HepG2 (cell line): ENCODE data around the gene PAEP. TPM values are rescaled to one million over a fixed set of nuclear protein-coding genes. Genes with fewer than 3 reads are reported as not detected.

Experiments
- ATAC-seq: fragments of 200-7000 bp; cut with Tn5 transposase; 3 replicates; pipeline ENCODE4 v1.9.1; 2020; ENCODE audit warnings: mild to moderate bottlenecking, moderate library complexity
- BruUV-seq: library from RNA; stranded (reverse); fragments of 400-500 nt; replicated peaks from 2 replicates; lab custom pipeline; 2021; lab: Mats Ljungman, UMichigan
- CTCF ChIA-PET: fragments of 300-600 bp; formaldehyde crosslinking; extraction: SDS; loops from one replicate; lab custom pipeline; 2021; ENCODE audit warnings: low total read pairs, inconsistent platforms, low intra/inter-chr PET ratio; lab: Yijun Ruan, JAX
- POLR2A ChIA-PET: fragments of 350-600 bp; sonication (Branson Sonifier 250); formaldehyde crosslinking; loops from one replicate; lab custom pipeline; 2020; ENCODE audit warnings: antibody characterized with exemption, inconsistent platforms; lab: Yijun Ruan, JAX
- DNase-seq: peaks from one replicate; pipeline ENCODE4 v3.0.0-alpha.2; 2015; ENCODE audit warnings: low spot score
- FAIRE-seq: peaks from 3 replicates; lab custom pipeline; 2011; peaks lifted over from hg19 to GRCh38; lab: Jason Lieb, UNC
- H2AFZ ChIP-seq: one replicate; pipeline ENCODE4 v1.6.1; 2011; ENCODE audit warnings: low read length, inconsistent platforms
- H3K27ac ChIP-seq: fragments of 300-600 bp; 3 replicates; pipeline ENCODE4 v1.8.0; 2011; ENCODE audit warnings: mixed run types, mild to moderate bottlenecking, mixed read lengths, low read length, inconsistent platforms; ENCODE audit not compliant: insufficient read depth; ENCODE audit errors: extremely low read length
- H3K27me3 ChIP-seq, 2 experiments: fragments of 200-600 bp in 1 of 2; 2 replicates in 1 of 2; 3 replicates in 1 of 2; pipeline versions ENCODE4 v1.6.0 to v1.8.0; 2011; ENCODE audit warnings: low read length in 2 of 2, mild to moderate bottlenecking in 2 of 2, moderate library complexity in 2 of 2, inconsistent platforms in 1 of 2; ENCODE audit not compliant: insufficient read depth in 2 of 2, control insufficient read depth in 1 of 2
- H3K36me3 ChIP-seq, 2 experiments: fragments of 200-600 bp in 1 of 2; replicated peaks in 1 of 2; 2 replicates in 1 of 2; 3 replicates in 1 of 2; pipeline versions ENCODE4 v1.5.1 to v1.8.0; 2011; ENCODE audit warnings: low read length in 2 of 2, inconsistent platforms in 1 of 2; ENCODE audit not compliant: insufficient read depth in 2 of 2, control insufficient read depth in 1 of 2
- H3K4me1 ChIP-seq: 2 replicates; pipeline ENCODE4 v1.5.1; 2012; ENCODE audit warnings: low read length, inconsistent platforms; ENCODE audit not compliant: insufficient read depth
- H3K4me2 ChIP-seq: 2 replicates; pipeline ENCODE4 v1.6.0; 2011; ENCODE audit warnings: low read depth, low read length, inconsistent platforms
- H3K4me3 ChIP-seq, 3 experiments: fragments of 200-600 bp in 1 of 3; sonication (generic), shearing (Covaris generic) in 1 of 3; replicated peaks in 1 of 3; 2 replicates each; pipeline ENCODE4 v1.5.1; 2011 to 2016; ENCODE audit warnings: low read length in 3 of 3, inconsistent platforms in 2 of 3, low read depth in 2 of 3, mild to moderate bottlenecking in 2 of 3, control low read depth in 1 of 3, mixed read lengths in 1 of 3; ENCODE audit not compliant: insufficient read depth in 1 of 3
- H3K79me2 ChIP-seq: one replicate; pipeline ENCODE4 v1.6.1; 2011; ENCODE audit warnings: low read length, inconsistent platforms; ENCODE audit not compliant: insufficient read depth
- H3K9ac ChIP-seq: 2 replicates; pipeline ENCODE4 v1.6.0; 2011; ENCODE audit warnings: mild to moderate bottlenecking, low read depth, low read length, inconsistent platforms; ENCODE audit not compliant: insufficient read depth
- H3K9me3 ChIP-seq: 2 replicates; pipeline ENCODE4 v1.5.1; 2012; ENCODE audit warnings: mild to moderate bottlenecking, low read length
- H4K20me1 ChIP-seq: 2 replicates; pipeline ENCODE4 v1.6.0; 2011; ENCODE audit warnings: inconsistent platforms, mild to moderate bottlenecking, low read length, moderate library complexity; ENCODE audit not compliant: insufficient read depth
- EP300 ChIP-seq, 3 experiments: sonication (generic) in 1 of 3; formaldehyde crosslinking in 1 of 3; IDR thresholded peaks; 2 replicates each; pipeline versions ENCODE4 v1.5.1 to v1.6.1; 2011 to 2020; ENCODE audit warnings: low read depth in 2 of 3, low read length in 2 of 3, borderline replicate concordance in 1 of 3, improper control_type of control experiment in 1 of 3, mild to moderate bottlenecking in 1 of 3, missing genetic modification reagents in 1 of 3, moderate library complexity in 1 of 3
- ERF ChIP-seq: IDR thresholded peaks from 2 replicates; pipeline ENCODE4 v1.6.1; 2018; ENCODE audit warnings: missing biosample characterization, missing genetic modification reagents
- FOXP1 ChIP-seq, 2 experiments: fragments of 450-650 bp in 1 of 2; IDR thresholded peaks; 2 replicates each; pipeline ENCODE4 v1.6.1; 2017 to 2018; ENCODE audit warnings: antibody characterized with exemption in 1 of 2
- GTF2F1 ChIP-seq: fragments of 150-350 bp; IDR thresholded peaks from 2 replicates; pipeline ENCODE4 v1.6.1; 2014; ENCODE audit warnings: low read length
- MATR3 ChIP-seq: sonication (generic); formaldehyde crosslinking; IDR thresholded peaks from 2 replicates; pipeline ENCODE4 v1.4.0; 2020; ENCODE audit warnings: missing genetic modification reagents
- MAZ ChIP-seq, 2 experiments: sonication (generic) in 1 of 2; formaldehyde crosslinking in 1 of 2; IDR thresholded peaks; 2 replicates each; pipeline versions ENCODE4 v1.5.0 to v1.6.1; 2012 to 2020; ENCODE audit warnings: low read depth in 2 of 2, mild to moderate bottlenecking in 2 of 2, borderline replicate concordance in 1 of 2, improper control_type of control experiment in 1 of 2, low read length in 1 of 2, missing genetic modification reagents in 1 of 2, moderate library complexity in 1 of 2
- MTA1 ChIP-seq: sonication (generic); formaldehyde crosslinking; IDR thresholded peaks from 2 replicates; pipeline ENCODE4 v1.4.0; 2020; ENCODE audit warnings: missing genetic modification reagents, mild to moderate bottlenecking, borderline replicate concordance
- SNAI1 ChIP-seq: sonication (generic); formaldehyde crosslinking; IDR thresholded peaks from 2 replicates; pipeline ENCODE4 v1.5.0; 2020; ENCODE audit warnings: mild to moderate bottlenecking, missing genetic modification reagents, borderline replicate concordance
- ZC3H4 ChIP-seq: sonication (generic); formaldehyde crosslinking; IDR thresholded peaks from 2 replicates; pipeline ENCODE4 v1.4.0; 2020; ENCODE audit warnings: missing genetic modification reagents, borderline replicate concordance
- ZNF205 ChIP-seq: IDR thresholded peaks from 2 replicates; pipeline ENCODE4 v1.6.1; 2018; ENCODE audit warnings: missing biosample characterization, missing genetic modification reagents
- ZNF558 ChIP-seq: sonication (generic); formaldehyde crosslinking; IDR thresholded peaks from 2 replicates; pipeline ENCODE4 v1.9.0; 2022; ENCODE audit warnings: mild to moderate bottlenecking, missing genetic modification reagents, borderline replicate concordance
- ZNF562 ChIP-seq: sonication (generic); formaldehyde crosslinking; IDR thresholded peaks from 2 replicates; pipeline ENCODE4 v1.8.0; 2022; ENCODE audit warnings: missing genetic modification reagents, borderline replicate concordance
- WGBS: methylation state at CpG from one replicate; pipeline ENCODE4 v1.1.6; 2017; ENCODE audit warnings: low lambda C conversion rate; 5-methylcytosine and 5-hydroxymethylcytosine counted together
- in situ Hi-C: cut with HindIII; loops from 2 replicates; pipeline ENCODE4 v1.10.0; 2017; ENCODE audit warnings: low pct_unique_long_range_greater_than_20kb; ENCODE audit not compliant: extremely low pct_ligation_motif_present
- intact Hi-C: fragments of 100-400 bp; cut with micrococcal nuclease; formaldehyde crosslinking; loops from one replicate; pipeline ENCODE4 v1.10.0; 2022; ENCODE audit not compliant: unreplicated experiment
- polyA plus RNA-seq, 8 experiments: library from polyadenylated mRNA; depleted of rRNA in 3 of 8; stranded (reverse) in 7 of 8; unstranded in 1 of 8; fragments of >200 nt; fragmentation: Illumina TruSeq in 4 of 8; extraction: Trizol in 4 of 8; gene quantifications; 2 replicates each; pipeline versions ENCODE4 v1.2.1 to v1.2.3, GENCODE V29; 2011 to 2016; ENCODE audit warnings: low read depth in 4 of 8, missing spikeins in 1 of 8, mixed read lengths in 1 of 8; ENCODE audit not compliant: insufficient read depth in 1 of 8
- total RNA-seq, 5 experiments: library from RNA; depleted of rRNA; stranded (reverse); fragments of >200 nt; fragmentation: Illumina TruSeq; extraction: Trizol; gene quantifications; 2 replicates each; pipeline ENCODE4 v1.2.3, GENCODE V29; 2016; ENCODE audit warnings: low read depth in 1 of 5
- TF ChIP-seq, protein P1 (sequence below): sonication (generic); formaldehyde crosslinking; IDR thresholded peaks from 2 replicates; pipeline ENCODE4 v1.4.0; 2020; ENCODE audit warnings: missing genetic modification reagents
- TF ChIP-seq, protein P2 (sequence below): sonication (generic); formaldehyde crosslinking; IDR thresholded peaks from 2 replicates; pipeline ENCODE4 v1.5.1; 2020; ENCODE audit warnings: missing genetic modification reagents, mild to moderate bottlenecking, borderline replicate concordance

PAEP gene
- total and polyA plus RNA-seq, 2 of the 13 experiments (the other 11 are each of a cell fraction or from before 2014, with no cell fraction given): 0.75 to 10.8 TPM

DNA sequence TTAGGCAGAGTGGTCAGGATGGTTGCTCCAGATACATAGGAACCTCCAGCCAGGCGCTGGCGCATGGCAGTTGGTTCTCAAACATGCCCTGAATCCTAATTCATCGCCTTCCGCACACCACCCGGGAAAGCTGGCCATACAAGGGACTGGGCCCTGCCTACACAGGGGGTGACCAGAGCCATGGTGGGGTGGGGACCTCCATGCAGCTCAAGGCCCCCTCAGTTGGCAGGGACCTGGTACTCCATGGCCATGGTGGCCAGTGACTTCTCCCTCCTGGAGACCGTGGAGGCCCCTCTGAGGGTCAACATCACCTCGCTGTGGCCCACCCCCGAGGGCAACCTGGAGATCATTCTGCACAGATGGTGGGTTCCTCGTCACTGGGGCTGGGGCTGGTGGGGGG lies 26.8 kb downstream of the PAEP start:
- ATAC-seq: no peak
- DNase-seq: no peak
- Histone ChIP-seq H3K9me3 (no peaks in the 10 kb centered on the region), H3K36me3 (no peaks in the 10 kb centered on the region), H3K79me2 (no peaks in the 10 kb centered on the region), H2AFZ (no peak overlapping the region), H4K20me1 (no peaks in the 10 kb centered on the region), H3K4me3 (no peak overlapping the region), H3K27ac (no peak overlapping the region), H3K9ac (no peak overlapping the region), H3K27me3 (peaks cover 4 to 47% of the 10 kb centered on the region in 2 experiments; a peak in 4 of 5 replicates), H3K4me1 (no peaks in the 10 kb centered on the region), H3K4me2 (no peak overlapping the region)
- in situ Hi-C loops: no loop called here
- POLR2A ChIA-PET: no interaction called here
- intact Hi-C loops: no loop called here
- no peak for FAIRE-seq
- CTCF ChIA-PET: no interaction called here
- TF ChIP-seq GTF2F1 (no peak), ZNF558 (CRISPR knock-in tag) (no peak), SNAI1 (no peak), FOXP1 (IDR thresholded peaks at IDR 0.05) (no peak), FOXP1 (CRISPR knock-in tag; IDR thresholded peaks at IDR 0.05) (no peak), ZNF562 (no peak), MTA1 (CRISPR knock-in tag) (no peak), MATR3 (CRISPR knock-in tag) (no peak), ERF (CRISPR knock-in tag) (no peak), ZNF205 (CRISPR knock-in tag) (no peak), ZC3H4 (CRISPR knock-in tag) (no peak), EP300 (IDR thresholded peaks at IDR 0.05; ENCODE audit: low read depth in 2 of 2, low read length in 2 of 2) (no peak), EP300 (CRISPR knock-in tag; IDR thresholded peaks at IDR 0.05; ENCODE audit: borderline replicate concordance) (no peak), MAZ (IDR thresholded peaks at IDR 0.05; ENCODE audit: borderline replicate concordance, low read depth, low read length) (no peak), MAZ (CRISPR knock-in tag; IDR thresholded peaks at IDR 0.05; ENCODE audit: low read depth) (no peak)
- TF ChIP-seq, protein P1, sequence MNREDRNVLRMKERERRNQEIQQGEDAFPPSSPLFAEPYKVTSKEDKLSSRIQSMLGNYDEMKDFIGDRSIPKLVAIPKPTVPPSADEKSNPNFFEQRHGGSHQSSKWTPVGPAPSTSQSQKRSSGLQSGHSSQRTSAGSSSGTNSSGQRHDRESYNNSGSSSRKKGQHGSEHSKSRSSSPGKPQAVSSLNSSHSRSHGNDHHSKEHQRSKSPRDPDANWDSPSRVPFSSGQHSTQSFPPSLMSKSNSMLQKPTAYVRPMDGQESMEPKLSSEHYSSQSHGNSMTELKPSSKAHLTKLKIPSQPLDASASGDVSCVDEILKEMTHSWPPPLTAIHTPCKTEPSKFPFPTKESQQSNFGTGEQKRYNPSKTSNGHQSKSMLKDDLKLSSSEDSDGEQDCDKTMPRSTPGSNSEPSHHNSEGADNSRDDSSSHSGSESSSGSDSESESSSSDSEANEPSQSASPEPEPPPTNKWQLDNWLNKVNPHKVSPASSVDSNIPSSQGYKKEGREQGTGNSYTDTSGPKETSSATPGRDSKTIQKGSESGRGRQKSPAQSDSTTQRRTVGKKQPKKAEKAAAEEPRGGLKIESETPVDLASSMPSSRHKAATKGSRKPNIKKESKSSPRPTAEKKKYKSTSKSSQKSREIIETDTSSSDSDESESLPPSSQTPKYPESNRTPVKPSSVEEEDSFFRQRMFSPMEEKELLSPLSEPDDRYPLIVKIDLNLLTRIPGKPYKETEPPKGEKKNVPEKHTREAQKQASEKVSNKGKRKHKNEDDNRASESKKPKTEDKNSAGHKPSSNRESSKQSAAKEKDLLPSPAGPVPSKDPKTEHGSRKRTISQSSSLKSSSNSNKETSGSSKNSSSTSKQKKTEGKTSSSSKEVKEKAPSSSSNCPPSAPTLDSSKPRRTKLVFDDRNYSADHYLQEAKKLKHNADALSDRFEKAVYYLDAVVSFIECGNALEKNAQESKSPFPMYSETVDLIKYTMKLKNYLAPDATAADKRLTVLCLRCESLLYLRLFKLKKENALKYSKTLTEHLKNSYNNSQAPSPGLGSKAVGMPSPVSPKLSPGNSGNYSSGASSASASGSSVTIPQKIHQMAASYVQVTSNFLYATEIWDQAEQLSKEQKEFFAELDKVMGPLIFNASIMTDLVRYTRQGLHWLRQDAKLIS (CRISPR knock-in tag): no peak
- TF ChIP-seq, protein P2, sequence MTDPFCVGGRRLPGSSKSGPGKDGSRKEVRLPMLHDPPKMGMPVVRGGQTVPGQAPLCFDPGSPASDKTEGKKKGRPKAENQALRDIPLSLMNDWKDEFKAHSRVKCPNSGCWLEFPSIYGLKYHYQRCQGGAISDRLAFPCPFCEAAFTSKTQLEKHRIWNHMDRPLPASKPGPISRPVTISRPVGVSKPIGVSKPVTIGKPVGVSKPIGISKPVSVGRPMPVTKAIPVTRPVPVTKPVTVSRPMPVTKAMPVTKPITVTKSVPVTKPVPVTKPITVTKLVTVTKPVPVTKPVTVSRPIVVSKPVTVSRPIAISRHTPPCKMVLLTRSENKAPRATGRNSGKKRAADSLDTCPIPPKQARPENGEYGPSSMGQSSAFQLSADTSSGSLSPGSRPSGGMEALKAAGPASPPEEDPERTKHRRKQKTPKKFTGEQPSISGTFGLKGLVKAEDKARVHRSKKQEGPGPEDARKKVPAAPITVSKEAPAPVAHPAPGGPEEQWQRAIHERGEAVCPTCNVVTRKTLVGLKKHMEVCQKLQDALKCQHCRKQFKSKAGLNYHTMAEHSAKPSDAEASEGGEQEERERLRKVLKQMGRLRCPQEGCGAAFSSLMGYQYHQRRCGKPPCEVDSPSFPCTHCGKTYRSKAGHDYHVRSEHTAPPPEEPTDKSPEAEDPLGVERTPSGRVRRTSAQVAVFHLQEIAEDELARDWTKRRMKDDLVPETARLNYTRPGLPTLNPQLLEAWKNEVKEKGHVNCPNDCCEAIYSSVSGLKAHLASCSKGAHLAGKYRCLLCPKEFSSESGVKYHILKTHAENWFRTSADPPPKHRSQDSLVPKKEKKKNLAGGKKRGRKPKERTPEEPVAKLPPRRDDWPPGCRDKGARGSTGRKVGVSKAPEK (CRISPR knock-in tag): no peak
- WGBS: no CpG with 5 or more reads among the region's 9 CpGs
- BruUV-seq: no TSS peak
